Measurements from ENCODE around the gene NF2.

- no peak for TF ChIP-seq CTCF (IDR thresholded peaks at IDR 0.05)
- TF ChIP-seq POLR2A (IDR thresholded peaks at IDR 0.05), result no peak
Measured at GRCh38 chr22:29596408-29596807, 7.0 kb upstream of the NF2 start.
